Right lobe of liver (tissue), 4 donors: ENCODE measurements around the gene TMEM214.

Experiments used
- CTCF ChIP-seq, 4 donors: fragments of 200-600 bp in 3 of 4; fragments of 450-650 bp in 1 of 4; IDR thresholded peaks; one replicate each; pipeline versions ENCODE4 v1.5.1 to v1.8.0; 2016 to 2022; ENCODE audit warnings: antibody characterized with exemption in 4 of 4, mild to moderate bottlenecking in 2 of 4
- POLR2A ChIP-seq: fragments of 450-650 bp; IDR thresholded peaks from one replicate; pipeline ENCODE4 v1.6.1; 2017; ENCODE audit warnings: antibody characterized with exemption, mild to moderate bottlenecking
- donor health status: DM: no; HTN: no; CAD: no.
- donor health status: DM: no; HTN: no; CAD: no.
- donor health status: DM: no; HTN: yes; CAD: no.

- TF ChIP-seq CTCF (IDR thresholded peaks at IDR 0.05) = no peak
- TF ChIP-seq POLR2A = no peak
Measured at GRCh38 chr2:27042159-27042661, 9.4 kb downstream of the TMEM214 start.
